Activated CD8-positive, alpha-beta memory T cell treated with anti-CD3 and anti-CD28 coated beads, Interleukin-2, amount 50 U/mL, for 24 hours (primary cell): Measurements from ENCODE around the gene UGT1A8.

Experiments used
- DNase-seq: peaks from one replicate; pipeline ENCODE4 v3.0.0-alpha.2; 2020; ENCODE audit errors: extremely low read depth

Gene UGT1A8

GRCh38 chr2:233799716-233800115, 182.3 kb downstream of the UGT1A8 start:
- no peak for DNase-seq

- no peak for DNase-seq
These were observed 182.8 kb downstream of the UGT1A8 start for GRCh38 chr2:233800208-233800607.

- no peak for DNase-seq
These were observed 184.1 kb downstream of the UGT1A8 start for GRCh38 chr2:233801357-233802131.

DNA sequence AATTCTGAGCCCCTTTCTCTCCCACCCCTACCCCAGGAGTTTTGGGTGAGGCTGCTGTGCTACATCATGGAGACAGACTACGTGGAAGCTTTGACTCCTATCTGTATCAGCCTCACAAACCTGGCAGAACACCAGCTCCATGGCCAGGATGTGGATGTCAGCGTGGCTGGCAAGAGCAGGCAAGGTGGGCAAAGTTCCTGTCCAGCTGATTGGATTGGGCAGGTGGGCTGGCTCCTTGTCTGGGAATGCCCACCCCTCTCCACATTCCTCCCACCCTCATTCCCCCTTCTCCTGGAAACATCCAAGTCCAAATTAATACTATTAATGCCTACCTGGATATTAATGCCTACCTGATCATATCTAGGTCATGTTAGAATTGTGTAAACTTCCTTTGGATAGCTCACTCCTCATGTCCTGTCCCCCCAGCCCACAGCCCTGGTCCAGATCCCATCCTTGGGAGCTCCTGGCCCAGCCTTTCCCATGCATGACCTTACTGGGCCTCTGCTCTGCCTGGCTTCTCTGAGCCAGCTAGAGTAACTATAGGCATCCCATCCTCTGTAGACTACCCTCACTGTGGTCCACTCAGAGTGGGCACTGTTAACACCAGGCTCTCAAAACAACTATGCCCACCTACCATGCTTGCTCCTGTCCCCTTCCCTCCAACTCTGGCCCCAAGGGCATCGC, 184.8 kb downstream of the UGT1A8 start:
- no peak for DNase-seq

GRCh38 chr2:233803292-233803911, 186.0 kb downstream of the UGT1A8 start:
- DNase-seq, result no peak

- DNase-seq, result no peak
These were observed 186.6 kb downstream of the UGT1A8 start for GRCh38 chr2:233803994-233804393.

DNA sequence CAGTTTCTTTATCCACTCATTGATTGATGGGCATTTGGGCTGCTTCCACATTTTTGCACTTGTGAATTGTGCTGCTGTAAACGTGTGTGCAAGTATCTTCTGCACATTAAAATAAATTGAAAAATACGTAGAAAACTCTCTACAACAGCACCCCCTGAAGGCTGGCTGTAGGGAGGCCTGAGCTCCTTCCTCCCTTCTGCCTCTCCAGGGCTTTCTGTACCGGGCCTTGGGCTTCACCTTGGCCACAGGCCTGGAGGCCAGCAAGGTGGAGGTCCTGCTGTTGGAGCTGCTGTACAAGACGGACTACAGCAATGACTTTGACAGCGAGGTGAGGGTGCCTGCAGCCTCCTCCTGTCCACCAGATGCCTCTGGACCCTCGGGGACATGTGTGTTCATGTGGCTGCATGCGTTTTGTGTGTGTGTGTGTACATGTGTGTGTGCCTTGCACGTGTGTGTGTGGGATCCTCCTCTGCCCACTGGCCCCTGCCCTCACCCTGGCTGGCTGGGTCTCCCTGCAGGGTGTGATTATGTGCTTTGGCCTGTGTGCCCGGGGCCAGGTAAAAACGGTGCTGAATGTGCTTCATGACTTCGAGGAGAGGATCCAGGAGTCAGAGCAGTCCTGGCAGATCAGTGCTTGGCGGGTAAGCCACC, 189.9 kb downstream of the UGT1A8 start:
- DNase-seq, result no peak

DNA sequence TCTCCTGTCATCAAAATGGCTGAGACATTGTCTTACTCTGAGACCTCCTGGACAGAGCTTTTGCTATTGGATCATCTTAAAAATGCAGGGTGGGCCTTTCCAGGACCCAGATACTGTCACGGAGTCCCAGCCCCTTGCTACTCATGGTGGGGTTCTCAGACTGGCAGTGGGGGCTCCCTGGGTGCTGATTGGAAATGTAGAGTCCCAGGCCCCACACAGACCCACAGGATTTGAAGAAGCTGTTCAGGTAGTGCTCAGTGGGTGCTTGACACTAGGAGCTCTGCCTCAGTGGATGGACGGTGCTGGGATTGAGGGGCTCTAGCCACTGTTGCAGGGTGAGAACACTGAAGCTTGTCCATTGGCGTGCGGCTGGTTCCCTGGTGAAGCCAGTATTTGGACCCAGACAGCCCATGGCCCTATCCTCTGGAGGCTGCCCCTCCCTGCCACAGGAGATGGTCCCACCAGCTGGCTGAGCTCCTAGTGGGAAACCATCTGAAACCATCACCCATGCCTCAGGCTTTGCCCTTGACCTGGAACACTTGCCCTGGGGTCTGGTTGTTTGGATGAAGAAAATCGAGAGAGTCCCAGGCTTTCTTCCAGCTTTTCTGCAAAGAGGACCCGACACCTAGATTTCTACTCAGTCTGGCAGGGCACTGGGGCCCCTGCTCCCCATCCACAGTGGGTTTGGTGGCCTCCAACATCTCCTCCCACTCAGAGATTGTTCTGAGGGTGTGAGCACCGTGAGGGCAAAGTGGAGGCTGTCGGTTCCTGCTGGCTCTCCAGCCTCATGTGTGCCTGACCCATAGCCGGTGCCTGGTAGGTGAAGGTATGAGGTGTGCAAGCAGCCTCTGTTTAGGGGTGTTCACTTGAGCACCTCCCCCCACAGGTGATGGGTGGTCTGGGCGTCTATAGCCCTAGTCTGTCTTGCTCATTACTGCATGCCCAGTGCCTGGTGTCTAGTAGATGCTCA, 190.8 kb downstream of the UGT1A8 start:
- no peak for DNase-seq

- DNase-seq, result no peak
These were observed 193.0 kb downstream of the UGT1A8 start for GRCh38 chr2:233810385-233810784.

DNA sequence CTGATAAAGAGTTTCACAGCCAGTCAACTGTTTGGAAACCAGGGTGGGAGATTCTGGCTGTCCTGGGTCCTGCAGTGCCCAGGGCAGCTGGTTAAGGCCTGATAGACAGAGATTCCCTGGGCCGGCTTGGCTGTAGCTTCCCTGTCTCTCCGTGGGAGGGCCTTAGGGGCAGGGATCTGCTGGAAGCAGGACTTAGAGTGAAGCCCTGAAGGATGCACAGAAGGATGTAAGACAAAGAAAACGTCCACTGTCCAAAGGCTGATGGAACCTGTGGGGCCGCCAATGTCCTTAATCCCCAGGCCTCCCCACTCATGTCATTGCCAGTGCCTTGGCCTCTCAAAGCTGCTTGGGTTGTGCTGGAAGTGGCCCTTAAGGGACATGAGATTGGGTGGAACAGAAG, 193.7 kb downstream of the UGT1A8 start:
- no peak for DNase-seq

- DNase-seq, result no peak
These were observed 194.3 kb downstream of the UGT1A8 start for GRCh38 chr2:233811732-233812131.

DNA sequence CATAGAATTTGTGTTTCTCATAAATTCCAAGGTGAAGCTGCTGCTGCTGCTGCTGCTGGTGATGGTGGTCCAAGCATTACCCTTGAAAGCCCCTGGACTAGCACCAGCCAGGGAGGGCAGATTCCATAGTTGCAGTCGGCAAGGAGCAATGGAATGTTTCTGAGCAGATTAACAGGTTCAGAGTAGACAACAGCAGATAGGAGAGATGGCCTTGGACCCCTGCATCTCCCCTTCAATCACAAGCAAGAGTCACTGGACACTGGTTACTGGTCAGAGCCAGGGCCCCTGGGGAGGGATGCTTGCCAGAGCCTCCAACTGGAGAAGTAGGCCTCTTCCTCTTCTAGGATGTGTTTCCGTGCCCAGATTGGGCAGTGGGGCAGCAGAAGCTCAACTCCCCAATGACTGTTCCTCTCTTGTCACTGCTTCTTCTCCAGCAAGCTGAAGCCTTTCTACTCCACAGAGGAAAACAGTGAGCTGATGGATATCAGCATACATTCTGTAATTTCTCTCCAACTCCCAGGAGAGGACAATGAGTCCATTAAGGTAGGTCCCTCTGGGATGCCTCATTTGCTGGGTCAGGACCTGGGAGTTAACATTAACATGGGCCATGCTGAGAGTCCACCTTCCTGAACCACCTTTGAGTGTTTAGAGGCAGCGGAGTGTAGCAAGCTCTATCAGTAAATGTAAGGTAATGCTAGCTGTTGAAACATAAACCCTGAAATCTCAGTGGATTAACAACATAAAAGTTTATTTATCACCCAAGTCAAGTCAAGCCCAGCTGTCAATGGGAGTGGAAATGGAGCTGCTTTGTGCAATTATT, 196.0 kb downstream of the UGT1A8 start:
- no peak for DNase-seq

DNA sequence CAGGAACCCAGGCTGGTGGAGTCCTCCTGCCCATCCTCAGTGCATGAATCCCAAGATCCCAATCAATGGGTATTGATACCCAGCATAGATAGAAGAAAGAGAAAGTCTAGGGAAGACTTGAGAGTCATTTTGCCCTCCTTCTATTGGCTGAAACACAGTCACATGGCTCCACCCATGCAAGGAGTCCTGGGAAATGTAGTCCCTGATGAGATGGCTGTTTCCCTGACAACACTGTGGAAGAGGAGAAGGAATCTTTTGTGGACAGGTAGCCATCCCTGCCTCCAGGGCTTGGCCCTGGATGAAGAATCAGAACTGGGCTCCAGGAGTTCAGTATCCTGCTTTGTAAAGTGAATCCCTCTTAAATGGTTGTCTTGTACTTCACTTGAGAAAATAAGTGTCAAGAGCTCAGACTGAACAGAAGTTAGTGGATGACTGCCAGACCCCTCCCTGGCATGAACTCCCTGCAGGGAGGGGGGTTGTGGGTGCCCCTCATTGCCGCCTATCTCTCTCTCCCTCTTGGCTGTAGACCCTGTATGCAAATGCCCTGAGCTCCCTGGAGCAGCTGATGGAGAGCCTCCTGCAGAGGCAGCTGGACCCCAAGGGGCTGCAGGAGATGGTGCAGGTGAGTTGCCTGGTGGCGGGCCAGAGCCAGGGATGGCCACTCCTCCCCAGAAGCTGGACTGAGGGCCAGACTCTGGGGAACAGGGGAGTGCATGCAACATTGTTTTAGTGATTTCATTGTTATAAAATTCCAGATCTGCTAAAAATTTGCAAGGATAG, 196.8 kb downstream of the UGT1A8 start:
- no peak for DNase-seq

- no peak for DNase-seq
These were observed 198.4 kb downstream of the UGT1A8 start for GRCh38 chr2:233815861-233816260.

DNA sequence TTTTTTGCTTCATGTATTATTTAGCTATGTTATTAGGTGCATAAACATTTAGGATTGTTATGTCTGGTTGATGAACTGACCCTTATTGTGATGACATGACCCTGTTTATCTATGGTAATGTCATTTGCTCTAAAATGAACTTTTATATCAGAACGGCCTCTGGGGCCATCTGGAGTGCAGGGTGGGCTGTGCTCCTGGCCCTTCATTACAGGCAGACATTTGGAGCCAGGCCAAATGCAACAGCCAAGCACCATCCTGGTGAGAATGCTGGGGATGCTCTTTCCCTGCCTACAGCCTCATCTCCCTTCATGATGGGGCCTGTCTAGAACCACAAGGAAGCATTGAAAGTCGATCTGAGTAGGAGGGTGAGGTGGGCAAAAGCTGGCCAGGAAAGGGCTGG, 198.9 kb downstream of the UGT1A8 start:
- DNase-seq, result no peak

GRCh38 chr2:233816771-233817170, 199.3 kb downstream of the UGT1A8 start:
- DNase-seq, result no peak

- DNase-seq, result no peak
These were observed 200.0 kb downstream of the UGT1A8 start for GRCh38 chr2:233817361-233817911.

- DNase-seq, result no peak
These were observed 200.7 kb downstream of the UGT1A8 start for GRCh38 chr2:233817995-233818638.
